Upper lobe of left lung (tissue), 4 donors: ENCODE measurements around the gene LMCD1.

Source experiments
- POLR2A ChIP-seq, 4 donors: fragments of 450-650 bp; IDR thresholded peaks; one replicate each; pipeline ENCODE4 v1.5.1; 2016 to 2017; ENCODE audit warnings: antibody characterized with exemption in 4 of 4, mild to moderate bottlenecking in 2 of 4
- TF ChIP-seq, protein P1 (sequence below), 6 experiments: fragments of 450-650 bp in 4 of 6; fragments of 200-600 bp in 2 of 6; sonication (generic) in 2 of 6; IDR thresholded peaks; one replicate each; pipeline ENCODE4 v1.5.1; 2016 to 2019; ENCODE audit warnings: antibody characterized with exemption in 6 of 6

GRCh38 chr3:8593021-8593827, 91.6 kb downstream of the LMCD1 start:
- TF ChIP-seq POLR2A (IDR thresholded peaks at IDR 0.05): no peak
- TF ChIP-seq, protein P1, sequence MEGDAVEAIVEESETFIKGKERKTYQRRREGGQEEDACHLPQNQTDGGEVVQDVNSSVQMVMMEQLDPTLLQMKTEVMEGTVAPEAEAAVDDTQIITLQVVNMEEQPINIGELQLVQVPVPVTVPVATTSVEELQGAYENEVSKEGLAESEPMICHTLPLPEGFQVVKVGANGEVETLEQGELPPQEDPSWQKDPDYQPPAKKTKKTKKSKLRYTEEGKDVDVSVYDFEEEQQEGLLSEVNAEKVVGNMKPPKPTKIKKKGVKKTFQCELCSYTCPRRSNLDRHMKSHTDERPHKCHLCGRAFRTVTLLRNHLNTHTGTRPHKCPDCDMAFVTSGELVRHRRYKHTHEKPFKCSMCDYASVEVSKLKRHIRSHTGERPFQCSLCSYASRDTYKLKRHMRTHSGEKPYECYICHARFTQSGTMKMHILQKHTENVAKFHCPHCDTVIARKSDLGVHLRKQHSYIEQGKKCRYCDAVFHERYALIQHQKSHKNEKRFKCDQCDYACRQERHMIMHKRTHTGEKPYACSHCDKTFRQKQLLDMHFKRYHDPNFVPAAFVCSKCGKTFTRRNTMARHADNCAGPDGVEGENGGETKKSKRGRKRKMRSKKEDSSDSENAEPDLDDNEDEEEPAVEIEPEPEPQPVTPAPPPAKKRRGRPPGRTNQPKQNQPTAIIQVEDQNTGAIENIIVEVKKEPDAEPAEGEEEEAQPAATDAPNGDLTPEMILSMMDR (IDR thresholded peaks at IDR 0.05): no peak
